ENCODE measurements around the gene DOCK3.
"Not testable (repeated sequence)": the region's sequence is repeated elsewhere in the genome, so short reads cannot be mapped to it uniquely, and the experiment has no call there.

DOCK3 gene

DNA sequence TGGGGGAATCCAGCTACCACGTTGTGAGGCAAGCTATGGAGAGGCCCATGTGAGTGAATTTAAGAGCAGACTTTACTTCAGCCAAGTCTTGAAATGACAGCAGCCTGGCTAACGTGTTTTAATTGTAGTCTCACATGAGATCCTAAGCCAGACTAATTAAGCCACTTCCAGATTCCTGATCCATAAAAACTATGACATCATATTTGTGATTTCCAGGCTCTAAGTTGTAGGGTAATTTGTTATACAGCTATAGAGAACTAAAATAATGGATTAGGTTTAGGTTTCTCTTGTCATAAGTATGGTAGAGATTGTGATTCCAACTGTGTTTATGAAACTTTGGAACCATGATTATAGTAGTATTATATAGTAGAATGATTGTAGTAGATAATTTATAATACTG is 329.5 kb downstream of the DOCK3 start:
- no peak for DNase-seq

DNA sequence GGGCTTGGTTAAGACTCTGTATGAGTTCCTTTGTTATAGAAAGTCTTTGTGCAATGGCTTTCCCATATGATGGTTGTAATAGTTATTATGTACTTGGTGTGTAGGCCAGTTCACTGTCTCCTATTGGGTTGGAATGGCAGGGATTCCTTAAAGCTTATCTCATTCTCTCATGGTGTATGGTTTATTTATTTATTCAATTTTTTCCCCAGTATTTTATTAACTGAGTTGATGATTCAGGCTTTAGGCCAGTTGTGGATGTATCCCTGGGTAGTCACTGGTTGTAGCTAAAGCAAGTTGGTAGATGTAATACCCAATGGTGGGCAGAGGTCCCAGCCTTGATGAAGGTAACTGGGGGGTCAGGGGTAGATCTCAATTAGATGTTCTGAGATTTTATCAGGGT is 349.4 kb downstream of the DOCK3 start:
- DNase-seq, result no peak

- peak; percentile 44 for DNase-seq
These were observed 350.3 kb downstream of the DOCK3 start for GRCh38 chr3:51024765-51025632.

DNA sequence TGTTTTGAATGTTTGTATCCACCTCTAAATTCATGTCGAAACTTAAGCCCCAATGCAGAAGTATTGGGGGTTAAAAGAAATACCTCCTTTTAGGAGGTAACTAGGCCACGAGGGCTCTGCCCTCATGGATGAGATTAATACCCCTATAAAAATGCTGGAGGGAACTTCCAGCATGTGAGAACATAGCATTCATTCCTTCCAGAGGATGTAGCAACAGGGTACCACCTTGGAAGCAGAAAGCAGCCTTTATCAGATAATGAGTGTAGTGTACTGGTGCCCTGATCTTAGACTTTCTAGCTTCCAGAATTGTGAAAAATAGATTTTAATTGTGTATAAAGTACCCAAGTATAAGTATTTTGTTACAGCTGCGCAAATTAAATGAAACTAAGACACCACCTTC is 356.9 kb downstream of the DOCK3 start:
- DNase-seq, result no peak

GRCh38 chr3:51035630-51036029 is 360.9 kb downstream of the DOCK3 start:
- no peak for DNase-seq

DNA sequence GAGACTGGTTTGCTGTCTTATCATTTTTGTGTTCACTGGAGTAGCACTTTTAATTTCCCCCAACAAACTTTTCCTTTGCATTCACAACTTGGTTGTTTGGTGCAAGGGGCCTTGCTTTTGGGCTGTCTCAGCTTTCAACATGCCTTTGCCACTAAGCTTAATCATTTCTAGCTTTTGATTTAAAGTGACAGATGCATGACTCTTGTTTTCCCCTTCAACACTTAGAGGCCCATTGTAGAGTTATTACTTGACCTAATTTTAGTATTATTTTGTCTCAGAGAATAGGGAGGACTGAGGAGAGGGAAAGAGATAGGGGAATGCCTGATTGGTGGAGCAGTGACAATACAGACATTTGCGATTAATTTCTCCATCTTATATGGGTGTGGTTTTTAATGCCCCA is 370.3 kb downstream of the DOCK3 start:
- DNase-seq, result no peak

GRCh38 chr3:51052562-51052961 is 377.8 kb downstream of the DOCK3 start:
- DNase-seq, result no peak

DNA sequence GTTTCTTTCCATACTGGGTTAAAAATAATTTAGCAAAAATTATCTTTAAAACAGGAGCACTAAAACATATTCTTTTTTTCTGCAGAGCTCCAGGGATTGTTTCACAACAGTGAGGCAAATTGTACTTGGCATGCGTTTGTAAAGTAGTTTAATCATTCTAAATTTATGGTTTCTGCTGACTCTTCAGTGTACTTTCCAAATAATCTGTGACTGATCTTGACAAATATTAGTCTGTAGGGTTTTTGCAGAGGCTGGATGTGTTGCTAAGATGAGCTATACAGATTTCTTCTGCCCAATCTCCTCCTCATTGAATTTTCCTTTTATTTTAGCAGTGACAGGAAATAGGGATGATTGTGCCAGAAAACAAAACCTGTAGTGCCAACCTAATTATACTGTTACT is 382.4 kb downstream of the DOCK3 start:
- DNase-seq, result no peak

GRCh38 chr3:51063053-51063452 is 388.3 kb downstream of the DOCK3 start:
- DNase-seq, result no peak

GRCh38 chr3:51075221-51075775 is 400.6 kb downstream of the DOCK3 start:
- no peak for DNase-seq

- no peak for DNase-seq
These were observed 407.6 kb downstream of the DOCK3 start for GRCh38 chr3:51082363-51082762.

- no peak for DNase-seq
These were observed 408.8 kb downstream of the DOCK3 start for GRCh38 chr3:51083490-51083889.

- not testable (repeated sequence) for DNase-seq
These were observed 417.4 kb downstream of the DOCK3 start for GRCh38 chr3:51092141-51092540.

DNA sequence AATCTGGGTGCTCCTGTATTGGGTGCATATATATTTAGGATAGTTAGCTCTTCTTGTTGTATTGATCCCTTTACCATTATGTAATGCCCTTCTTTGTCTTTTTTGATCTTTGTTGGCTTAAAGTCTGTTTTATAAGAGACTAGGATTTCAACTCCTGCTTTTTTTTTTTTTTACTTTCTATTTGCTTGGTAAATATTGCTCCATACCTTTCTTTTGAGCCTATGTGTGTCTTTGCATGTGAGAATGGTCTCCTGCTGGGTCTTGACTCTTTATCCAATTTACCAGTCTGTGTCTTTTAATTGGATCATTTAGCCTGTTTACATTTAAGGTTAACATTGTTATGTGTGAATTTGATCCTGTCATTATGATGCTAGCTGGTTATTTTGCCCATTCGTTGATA is 420.1 kb downstream of the DOCK3 start:
- DNase-seq, result not testable (repeated sequence)

- DNase-seq, result peak; percentile 6
These were observed 425.2 kb downstream of the DOCK3 start for GRCh38 chr3:51099794-51100535.

DNA sequence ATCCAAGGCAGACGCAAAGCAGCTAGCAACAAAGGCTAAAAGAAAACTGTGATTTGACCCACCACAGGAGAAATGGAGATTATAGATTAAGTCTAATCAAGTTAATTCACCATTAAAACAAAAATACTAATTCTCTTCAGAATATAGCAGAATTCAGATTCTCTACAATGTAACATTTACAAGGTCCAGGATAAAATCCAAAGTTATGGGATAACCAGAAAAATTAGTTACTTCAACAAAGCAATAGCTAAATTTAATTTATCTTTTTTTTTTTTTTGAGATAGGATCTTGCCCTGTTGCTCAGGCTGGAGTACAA is 425.8 kb downstream of the DOCK3 start:
- no peak for DNase-seq

GRCh38 chr3:51102396-51102795 is 427.7 kb downstream of the DOCK3 start:
- no peak for DNase-seq

- no peak for DNase-seq
These were observed 431.6 kb downstream of the DOCK3 start for GRCh38 chr3:51106242-51106876.

DNA sequence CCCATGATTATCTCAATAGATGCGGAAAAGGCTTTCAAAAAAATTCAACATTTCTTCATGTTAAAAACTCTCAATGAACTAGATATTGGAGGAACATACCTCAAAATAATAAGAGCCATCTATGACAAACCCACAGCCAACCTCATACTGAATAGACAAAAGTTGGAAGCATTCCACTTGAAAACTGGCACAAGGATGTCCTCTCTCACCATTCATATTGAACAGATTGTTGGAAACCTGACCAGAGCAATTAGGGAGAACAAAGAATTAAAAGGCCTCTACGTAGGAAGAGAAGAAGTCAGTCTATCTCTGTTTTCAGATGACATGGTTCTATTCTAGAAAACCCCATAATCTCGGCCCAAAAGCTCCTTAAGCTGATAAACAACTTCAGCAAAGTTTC is 435.9 kb downstream of the DOCK3 start:
- DNase-seq, result no peak

GRCh38 chr3:51122944-51123343 is 448.2 kb downstream of the DOCK3 start:
- DNase-seq, result no peak

DNA sequence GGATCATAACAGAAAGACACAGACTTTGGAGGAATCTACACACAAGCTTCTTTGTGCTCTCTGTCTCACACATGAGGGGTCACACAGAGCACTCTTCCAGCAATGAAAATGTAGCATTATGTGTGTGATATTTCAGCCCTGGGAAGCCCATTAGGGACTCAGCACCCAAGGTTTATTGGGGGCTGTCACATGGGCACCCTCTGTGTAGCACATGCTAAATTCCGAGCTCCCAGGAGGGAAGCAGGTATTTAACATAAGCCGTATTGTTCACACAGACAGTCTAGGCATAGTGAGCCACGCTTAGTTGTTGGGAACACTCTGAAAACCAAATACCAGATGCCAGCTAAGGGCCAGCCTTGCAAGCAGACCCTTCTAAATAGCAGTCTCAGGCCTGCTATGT is 448.8 kb downstream of the DOCK3 start:
- no peak for DNase-seq

- not testable (repeated sequence) for DNase-seq
These were observed 456.9 kb downstream of the DOCK3 start for GRCh38 chr3:51131607-51132006.

DNA sequence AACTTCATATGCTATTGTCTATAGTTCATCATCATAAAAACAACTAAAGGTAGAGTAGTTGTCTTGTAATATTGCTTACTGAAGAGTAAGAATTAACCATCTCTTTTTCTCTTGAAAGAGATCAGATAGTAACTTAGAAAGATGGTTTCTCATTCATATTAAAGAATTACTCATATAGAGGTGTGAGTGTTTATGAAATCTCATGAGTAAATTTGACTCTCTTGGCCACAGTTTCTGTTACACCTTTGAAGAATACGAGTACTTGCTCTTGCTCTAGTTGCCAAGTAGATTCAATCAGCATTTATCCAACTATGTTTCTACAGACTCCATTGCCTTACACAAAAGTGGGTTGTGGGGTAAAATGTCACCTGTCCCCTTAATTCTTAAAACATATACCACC is 463.0 kb downstream of the DOCK3 start:
- no peak for DNase-seq

DNA sequence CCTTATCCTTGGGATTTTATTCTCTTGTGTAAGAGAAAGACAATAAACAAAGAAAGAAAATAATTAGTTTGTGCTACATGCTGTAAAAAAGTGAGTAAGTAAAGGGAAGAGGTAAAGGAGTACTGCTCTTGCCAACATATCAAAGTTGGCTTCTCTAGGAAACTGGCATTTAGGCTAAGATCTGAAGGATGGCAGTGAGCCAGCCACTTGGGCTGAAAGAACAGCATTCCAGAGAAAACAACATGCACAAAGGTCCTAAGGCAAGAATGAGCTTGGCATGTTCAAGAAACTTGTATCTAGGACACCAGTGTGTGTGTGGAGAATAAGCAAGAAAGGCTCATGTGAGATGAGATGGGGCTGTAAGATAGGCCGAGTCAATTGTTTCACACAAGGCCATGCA is 464.9 kb downstream of the DOCK3 start:
- DNase-seq, result no peak
